Panc1 (cell line): Measurements from ENCODE around the gene SLC5A11. TPM values are rescaled to one million over a fixed set of nuclear protein-coding genes. Genes with fewer than 3 reads are reported as not detected.

Source experiments
- ATAC-seq: fragments of 200-7000 bp; cut with Tn5 transposase; 2 replicates; pipeline ENCODE4 v1.9.1; 2020; ENCODE audit warnings: mild to moderate bottlenecking, moderate library complexity
- BruUV-seq: library from RNA; stranded (reverse); fragments of 400-500 nt; replicated peaks from 2 replicates; lab custom pipeline; 2021; lab: Mats Ljungman, UMichigan
- CTCF ChIA-PET: fragments of 300-600 bp; sonication (Branson Sonifier 250); formaldehyde crosslinking; loops from one replicate; lab custom pipeline; 2022; ENCODE audit warnings: antibody characterized with exemption; lab: Charles Lee
- POLR2A ChIA-PET: fragments of 300-600 bp; sonication (Branson Sonifier 250); formaldehyde crosslinking; loops from one replicate; lab custom pipeline; 2022; ENCODE audit warnings: antibody characterized with exemption; lab: Charles Lee
- DNase-seq: peaks from one replicate; pipeline ENCODE4 v3.0.0-alpha.2; 2010; ENCODE audit warnings: low read depth, low spot score
- H3K27ac ChIP-seq: 2 replicates; pipeline ENCODE4 v1.5.1; 2011; ENCODE audit warnings: mild to moderate bottlenecking, low read length, inconsistent platforms
- H3K27me3 ChIP-seq: fragments of 200-500 bp; sonication (Bioruptor generic); 2 replicates; pipeline ENCODE4 v1.6.0; 2014; ENCODE audit warnings: low read length, inconsistent platforms; ENCODE audit not compliant: control insufficient read depth, insufficient read depth
- H3K36me3 ChIP-seq: fragments of 200-500 bp; sonication (Bioruptor generic); 2 replicates; pipeline ENCODE4 v1.5.1; 2014; ENCODE audit warnings: inconsistent platforms, mild to moderate bottlenecking, low read length, moderate library complexity; ENCODE audit not compliant: control insufficient read depth, insufficient read depth
- H3K4me1 ChIP-seq: 2 replicates; pipeline ENCODE4 v1.5.1; 2011; ENCODE audit warnings: inconsistent platforms, mild to moderate bottlenecking, low read length, moderate library complexity; ENCODE audit not compliant: control insufficient read depth, insufficient read depth
- H3K4me3 ChIP-seq, 2 experiments: 2 replicates each; pipeline ENCODE4 v1.5.1; 2011 to 2012; ENCODE audit warnings: low read depth in 2 of 2, low read length in 2 of 2, mild to moderate bottlenecking in 2 of 2, inconsistent platforms in 1 of 2, moderate library complexity in 1 of 2
- H3K9me3 ChIP-seq: fragments of 200-500 bp; sonication (Bioruptor generic); 2 replicates; pipeline ENCODE4 v1.5.1; 2014; ENCODE audit warnings: low read depth, mild to moderate bottlenecking, inconsistent platforms, low read length, moderate library complexity; ENCODE audit not compliant: control insufficient read depth, insufficient read depth
- CTCF ChIP-seq: fragments of 450-650 bp; IDR thresholded peaks from 2 replicates; pipeline ENCODE4 v1.5.1; 2017; ENCODE audit warnings: mild to moderate bottlenecking
- POLR2AphosphoS5 ChIP-seq: IDR thresholded peaks from 2 replicates; pipeline ENCODE4 v1.6.1; 2012; ENCODE audit warnings: mild to moderate bottlenecking, low read depth, low read length, moderate library complexity
- REST ChIP-seq, 2 experiments: IDR thresholded peaks; 2 replicates each; pipeline ENCODE4 v1.6.1; 2011 to 2012; ENCODE audit warnings: low read depth in 2 of 2, control low read depth in 1 of 2, low read length in 1 of 2, mild to moderate bottlenecking in 1 of 2, moderate library complexity in 1 of 2; ENCODE audit not compliant: insufficient read depth in 1 of 2
- SIN3A ChIP-seq: IDR thresholded peaks from 2 replicates; pipeline ENCODE4 v1.6.1; 2012; ENCODE audit warnings: low read depth, mild to moderate bottlenecking, low read length, moderate library complexity, borderline replicate concordance; ENCODE audit not compliant: insufficient read depth
- TCF7L2 ChIP-seq: IDR thresholded peaks from 2 replicates; pipeline ENCODE4 v1.6.1; 2011; ENCODE audit warnings: mild to moderate bottlenecking, low read depth, low read length, inconsistent platforms
- in situ Hi-C: cut with HindIII; loops from 2 replicates; pipeline ENCODE4 v1.10.0; 2016; ENCODE audit warnings: low sequenced_read_pairs, low pct_unique_long_range_greater_than_20kb
- intact Hi-C: fragments of 100-400 bp; cut with micrococcal nuclease; formaldehyde crosslinking; loops from one replicate; pipeline ENCODE4 v1.10.0; 2022; ENCODE audit not compliant: unreplicated experiment
- total RNA-seq: library from RNA; stranded (reverse); gene quantifications from one replicate; pipeline ENCODE4 v1.2.1, GENCODE V29; 2021; ENCODE audit not compliant: unreplicated experiment

The SLC5A11 gene
- total RNA-seq, 1 experiment from 2014 or later = 0.13 TPM

DNA sequence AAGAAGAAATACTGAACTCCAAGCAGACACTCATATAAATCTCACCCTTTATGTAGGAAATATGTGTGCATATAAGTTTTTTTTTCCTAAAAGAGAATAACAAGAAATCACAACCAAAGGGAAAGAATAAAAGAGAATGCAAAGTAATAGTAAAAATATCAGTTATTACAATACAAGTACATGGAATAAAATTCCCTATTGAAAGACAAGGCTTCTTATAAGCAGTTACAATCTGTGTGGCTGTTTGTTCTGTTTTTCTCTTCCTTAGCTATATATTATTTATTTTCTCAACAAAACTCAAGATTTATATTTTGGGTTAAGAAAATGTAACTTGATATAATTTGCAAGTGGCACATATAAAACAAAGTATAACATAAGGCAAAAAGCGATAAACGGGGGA lies 41.7 kb downstream of the SLC5A11 start:
- in situ Hi-C loops (no loop called here), intact Hi-C loops (no loop called here)
- ATAC-seq = no peak
- no peak overlapping the region for H3K4me3 ChIP-seq
- POLR2A ChIA-PET = no interaction called here
- no peaks in the 10 kb centered on the region for H3K4me1 ChIP-seq
- peaks cover 6% of the 10 kb centered on the region; the same call in 1 of the 2 replicates for H3K9me3 ChIP-seq
- H3K27me3 ChIP-seq = no peaks in the 10 kb centered on the region
- BruUV-seq = no TSS peak
- H3K36me3 ChIP-seq = no peaks in the 10 kb centered on the region
- TF ChIP-seq CTCF (no peak), TCF7L2 (no peak), REST (IDR thresholded peaks at IDR 0.05; ENCODE audit: insufficient read depth in 1 of 2, low read depth in 2 of 2, low read length in 1 of 2) (no peak), POLR2AphosphoS5 (no peak), SIN3A (no peak)
- CTCF ChIA-PET = no interaction called here
- no peak for DNase-seq
- H3K27ac ChIP-seq = no peak overlapping the region

DNA sequence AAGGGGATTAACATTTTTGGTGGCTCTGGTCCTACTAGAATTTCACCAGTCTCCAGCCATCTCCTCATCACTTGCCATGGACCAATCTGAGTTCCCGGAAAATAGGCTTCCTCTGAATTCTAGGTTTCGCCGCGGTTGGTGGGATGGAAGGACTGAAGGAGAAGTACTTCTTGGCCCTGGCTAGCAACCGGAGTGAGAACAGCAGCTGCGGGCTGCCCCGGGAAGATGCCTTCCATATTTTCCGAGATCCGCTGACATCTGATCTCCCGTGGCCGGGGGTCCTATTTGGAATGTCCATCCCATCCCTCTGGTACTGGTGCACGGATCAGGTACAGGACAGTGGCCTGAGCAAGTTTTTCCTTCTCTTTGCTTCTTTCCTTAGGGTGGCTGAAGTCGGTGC lies 45.0 kb downstream of the SLC5A11 start:
- CTCF ChIA-PET = interaction anchor here (1.6 kb wide), 1 partner anchor 15 kb away, joined by 5 read pairs; no protein-coding TSS in a partner anchor
- no peaks in the 10 kb centered on the region for H3K4me1 ChIP-seq
- ATAC-seq (no peak), DNase-seq (no peak)
- POLR2A ChIA-PET = no interaction called here
- H3K27me3 ChIP-seq = no peaks in the 10 kb centered on the region
- H3K27ac ChIP-seq = no peak overlapping the region
- BruUV-seq = no TSS peak
- in situ Hi-C loops = no loop called here
- no peak overlapping the region for H3K4me3 ChIP-seq
- intact Hi-C loops = no loop called here
- peaks cover 6% of the 10 kb centered on the region; the same call in 1 of the 2 replicates for H3K9me3 ChIP-seq
- no peaks in the 10 kb centered on the region for H3K36me3 ChIP-seq
- no peak for TF ChIP-seq SIN3A
- TF ChIP-seq CTCF = no peak
- no peak for TF ChIP-seq TCF7L2
- TF ChIP-seq POLR2AphosphoS5 = no peak
- no peak for TF ChIP-seq REST (IDR thresholded peaks at IDR 0.05; ENCODE audit: insufficient read depth in 1 of 2, low read depth in 2 of 2, low read length in 1 of 2)
